NOMO-1 treated with dmso at 0.1 percent for 144 hours (cell line): ENCODE measurements around the gene ZDHHC5.
A peak's percentile ranks its signal among the peaks of the same experiment; 100 is the strongest.
"Not testable (repeated sequence)": the region's sequence is repeated elsewhere in the genome, so short reads cannot be mapped to it uniquely, and the experiment has no call there.

ENCODE experiments used
- DNase-seq: peaks from one replicate; lab custom pipeline; 2025; ENCODE audit not compliant: unreplicated experiment; lab: John Stamatoyannopoulos, UW

The ZDHHC5 gene

GRCh38 chr11:57663975-57664374 is 3.9 kb upstream of the ZDHHC5 start:
- no peak for DNase-seq

GRCh38 chr11:57667117-57667735 is 688 bp upstream of the ZDHHC5 start:
- peak; percentile 97 for DNase-seq

GRCh38 chr11:57668434-57668782 is 494 bp downstream of the ZDHHC5 start:
- no peak for DNase-seq

- DNase-seq: no peak
Measured at GRCh38 chr11:57674251-57674650, 6.3 kb downstream of the ZDHHC5 start.

GRCh38 chr11:57675176-57675941 is 7.4 kb downstream of the ZDHHC5 start:
- no peak for DNase-seq

GRCh38 chr11:57679396-57679795 is 11.5 kb downstream of the ZDHHC5 start:
- no peak for DNase-seq

- no peak for DNase-seq
Measured at GRCh38 chr11:57680552-57680874, 12.6 kb downstream of the ZDHHC5 start.

GRCh38 chr11:57681168-57681567 is 13.3 kb downstream of the ZDHHC5 start:
- DNase-seq: no peak

- DNase-seq: not testable (repeated sequence)
Measured at GRCh38 chr11:57690474-57690873, 22.6 kb downstream of the ZDHHC5 start.

- DNase-seq: no peak
Measured at GRCh38 chr11:57698843-57699365, 31.0 kb downstream of the ZDHHC5 start.

- no peak for DNase-seq
Measured at GRCh38 chr11:57699813-57700212, 31.9 kb downstream of the ZDHHC5 start.

- no peak for DNase-seq
Measured at GRCh38 chr11:57700425-57700824, 32.5 kb downstream of the ZDHHC5 start.

GRCh38 chr11:57703341-57703740 is 35.4 kb downstream of the ZDHHC5 start:
- no peak for DNase-seq

GRCh38 chr11:57704932-57705331 is 37.0 kb downstream of the ZDHHC5 start:
- no peak for DNase-seq

- not testable (repeated sequence) for DNase-seq
Measured at GRCh38 chr11:57705432-57705831, 37.5 kb downstream of the ZDHHC5 start.

GRCh38 chr11:57709802-57710367 is 42.0 kb downstream of the ZDHHC5 start:
- no peak for DNase-seq

GRCh38 chr11:57711414-57712255 is 43.7 kb downstream of the ZDHHC5 start, which contains the start of gene MED19:
TSS of gene MED19 (minus strand) at chr11:57712215. CDS start at chr11:57712179, 36 bp downstream.
- DNase-seq: peak; percentile 75

GRCh38 chr11:57712256-57713150 is 44.6 kb downstream of the ZDHHC5 start, which contains the start of gene TMX2:
TSS of gene TMX2 (plus strand) at chr11:57712593. CDS start at chr11:57712619, 26 bp downstream.
- DNase-seq: peak; percentile 99

- DNase-seq: no peak
Measured at GRCh38 chr11:57713835-57714234, 45.9 kb downstream of the ZDHHC5 start.

GRCh38 chr11:57716726-57717125 is 48.8 kb downstream of the ZDHHC5 start:
- DNase-seq: not testable (repeated sequence)
